HG03066 (cell line): ENCODE measurements around the gene FCAMR.

ENCODE experiments used
- ATAC-seq: cut with Tn5 transposase; IDR thresholded peaks from one replicate; pipeline ENCODE4 v1.9.1; 2021; ENCODE audit warnings: low read depth; ENCODE audit not compliant: unreplicated experiment

FCAMR gene

DNA sequence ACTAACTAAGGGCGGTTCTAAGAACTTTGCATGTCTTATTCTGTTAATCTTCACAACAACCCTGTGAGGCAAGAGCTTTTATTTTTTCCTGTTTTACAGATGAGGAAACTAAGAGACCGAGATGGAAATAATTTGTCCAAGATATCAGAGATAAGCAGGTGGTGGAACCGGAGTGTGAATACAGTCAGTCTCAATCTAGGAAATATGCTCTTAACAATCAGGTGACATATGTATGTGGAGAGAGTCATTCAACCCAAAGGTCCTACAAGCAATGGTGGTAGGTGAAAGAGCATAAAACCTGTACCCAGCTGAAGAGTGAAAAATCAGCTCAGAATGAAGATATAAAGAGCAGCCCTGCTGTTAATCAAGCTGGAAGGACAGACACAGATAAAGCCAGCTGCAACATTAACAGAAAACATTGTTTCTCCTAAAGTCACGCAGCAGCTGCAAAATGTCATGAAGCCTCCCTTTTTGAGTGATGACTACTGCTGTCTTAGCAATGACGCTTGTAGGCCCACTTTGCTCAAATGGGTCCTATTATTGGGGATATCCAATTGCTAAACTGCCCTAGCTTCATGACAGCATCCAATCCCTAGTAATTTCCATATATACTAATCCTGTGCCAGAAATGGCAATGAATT, 30.5 kb upstream of the FCAMR start:
- ATAC-seq, result no peak

DNA sequence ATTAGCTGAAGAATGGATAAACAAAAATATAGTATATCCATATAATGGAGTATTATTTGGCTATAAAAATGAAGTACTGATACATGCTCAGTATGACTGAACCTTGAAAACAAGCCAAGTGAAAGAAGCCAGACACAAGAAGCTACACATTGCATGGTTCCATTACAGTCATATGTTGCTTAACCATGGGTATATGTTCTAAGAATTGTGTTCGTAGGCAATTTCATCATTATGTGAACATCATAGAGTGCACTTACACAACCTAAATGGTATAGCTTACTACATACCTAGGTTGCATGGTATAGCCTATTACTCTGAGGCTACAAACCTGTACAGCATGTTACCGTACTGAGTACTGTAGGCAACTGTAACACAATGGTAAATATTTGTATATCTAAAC, 28.6 kb upstream of the FCAMR start:
- no peak for ATAC-seq

DNA sequence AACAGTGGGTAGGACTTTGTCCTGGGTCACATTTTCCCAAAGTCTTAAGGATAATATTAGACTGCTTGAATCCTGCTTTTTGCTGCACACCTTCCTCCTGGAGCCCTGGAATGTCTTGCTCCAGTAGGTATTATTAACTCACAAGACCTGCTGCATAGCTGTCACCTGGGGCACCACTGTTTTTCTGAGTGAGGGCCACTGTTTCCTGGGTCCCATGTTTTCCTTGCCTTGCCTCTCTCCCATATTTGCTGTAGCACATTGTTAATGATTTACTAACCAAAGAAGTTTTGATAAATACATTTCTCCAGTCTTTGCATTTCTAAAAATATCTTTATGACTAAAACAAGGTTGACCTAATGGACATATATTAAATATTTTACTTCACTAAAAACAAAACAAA, 22.5 kb upstream of the FCAMR start:
- ATAC-seq, result no peak

- ATAC-seq, result no peak
Observed at GRCh38 chr1:206987873-206988272, 17.6 kb upstream of the FCAMR start.

DNA sequence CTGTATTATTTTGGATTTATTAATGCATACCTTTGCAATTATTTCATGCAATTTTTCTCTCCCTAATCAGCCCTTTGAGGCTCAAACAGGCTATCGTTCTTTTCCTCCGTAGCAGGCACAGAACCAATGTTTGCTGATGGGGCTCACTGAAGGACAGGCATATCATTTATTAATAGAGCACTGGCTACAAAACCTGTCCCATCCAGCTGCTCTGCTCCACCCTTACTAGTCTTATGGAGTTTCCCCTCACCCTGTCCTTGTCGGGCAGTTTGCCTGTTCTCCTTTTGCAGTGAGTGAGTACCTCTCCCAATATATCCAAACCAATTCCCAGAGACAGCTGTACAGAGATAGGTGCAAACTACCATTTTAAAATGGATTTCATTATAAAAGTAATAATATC, 16.6 kb upstream of the FCAMR start:
- ATAC-seq, result no peak

DNA sequence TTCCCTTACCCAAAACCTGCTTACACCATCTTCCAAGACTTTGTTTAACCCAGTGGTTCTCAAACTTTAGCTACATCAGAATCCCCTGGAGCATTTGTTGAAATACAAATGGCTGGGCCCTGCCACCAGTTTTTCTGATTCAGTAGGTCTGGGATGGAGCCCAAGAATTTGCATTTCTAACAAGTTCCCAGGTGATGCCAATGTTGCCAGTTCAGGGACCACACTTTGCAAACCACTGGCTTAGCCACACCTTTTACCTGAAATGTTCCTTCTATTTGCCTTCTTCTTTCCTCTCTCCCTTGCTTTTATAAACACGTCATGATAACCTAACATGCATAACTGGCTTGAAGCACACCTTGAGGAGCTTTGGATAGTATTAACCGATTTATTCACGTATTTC, 16.1 kb upstream of the FCAMR start:
- ATAC-seq, result no peak

DNA sequence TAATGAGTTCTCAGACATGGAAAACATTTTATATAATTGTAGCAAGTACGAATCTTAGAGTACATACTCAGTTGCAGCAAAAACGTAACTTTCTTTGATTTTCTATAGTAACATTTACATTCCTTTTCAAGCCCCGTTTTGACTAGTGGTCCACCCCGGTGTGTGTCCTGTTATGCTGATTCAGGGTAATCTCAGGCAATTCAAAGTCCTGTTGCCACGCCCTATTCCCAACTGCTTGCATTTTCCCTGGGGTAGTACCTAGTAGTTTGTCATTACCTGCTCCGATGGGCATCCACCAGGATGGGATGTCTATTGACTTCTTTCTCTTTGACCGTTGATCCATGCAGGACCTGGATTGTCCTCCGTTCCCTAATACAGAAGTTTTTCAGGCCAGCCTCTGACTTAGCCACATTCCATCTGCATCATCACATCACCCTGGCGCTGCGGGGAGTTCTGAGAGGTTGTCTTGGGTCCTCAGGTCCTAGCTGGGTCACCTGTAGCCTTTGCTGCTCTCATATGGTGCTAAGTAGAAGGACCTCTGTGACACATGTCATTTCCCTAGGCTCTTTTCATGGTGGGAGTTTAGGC, 15.0 kb upstream of the FCAMR start:
- ATAC-seq, result no peak

DNA sequence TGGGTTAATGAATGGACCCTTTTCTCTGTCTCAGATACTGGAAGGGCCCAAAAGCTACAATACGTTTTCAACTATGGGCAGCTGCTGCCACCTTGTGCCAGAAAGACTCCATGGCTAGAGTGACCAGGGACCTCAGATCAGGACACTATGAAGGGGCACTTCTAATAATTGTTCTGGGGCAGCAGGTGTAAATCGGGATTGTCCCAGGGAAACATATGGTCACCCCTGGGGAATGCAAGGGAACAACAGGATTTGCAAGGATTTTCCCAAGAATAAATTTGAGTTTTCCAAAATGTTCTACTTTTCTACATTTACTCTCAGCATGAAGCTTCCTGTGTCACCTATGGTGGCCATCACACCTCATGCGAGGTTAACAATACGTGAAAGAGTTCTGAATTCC, 12.0 kb upstream of the FCAMR start:
- peak; percentile 72 for ATAC-seq

- no peak for ATAC-seq
Observed at GRCh38 chr1:206979379-206980043, 9.3 kb upstream of the FCAMR start.

DNA sequence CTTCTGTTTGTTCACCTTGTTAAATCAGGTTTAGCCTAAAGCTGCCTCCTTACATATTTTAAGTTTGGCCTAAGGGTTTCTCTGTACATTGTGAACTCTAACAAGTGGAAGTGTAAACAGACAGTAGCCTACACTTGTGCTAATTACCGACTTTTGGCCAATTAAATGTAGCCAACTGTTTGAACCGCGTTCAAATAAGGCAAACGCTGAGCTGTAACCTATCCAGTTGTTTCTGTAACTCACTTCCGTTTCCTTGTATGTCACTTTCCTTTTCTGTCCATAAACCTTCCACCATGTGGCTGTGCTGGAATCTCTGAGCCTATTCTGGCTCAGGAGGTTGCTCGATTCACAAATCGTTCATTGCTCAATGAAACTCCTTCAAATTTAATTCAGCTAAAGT, 8.0 kb upstream of the FCAMR start:
- no peak for ATAC-seq

GRCh38 chr1:206975306-206975705, 5.0 kb upstream of the FCAMR start:
- ATAC-seq, result no peak

DNA sequence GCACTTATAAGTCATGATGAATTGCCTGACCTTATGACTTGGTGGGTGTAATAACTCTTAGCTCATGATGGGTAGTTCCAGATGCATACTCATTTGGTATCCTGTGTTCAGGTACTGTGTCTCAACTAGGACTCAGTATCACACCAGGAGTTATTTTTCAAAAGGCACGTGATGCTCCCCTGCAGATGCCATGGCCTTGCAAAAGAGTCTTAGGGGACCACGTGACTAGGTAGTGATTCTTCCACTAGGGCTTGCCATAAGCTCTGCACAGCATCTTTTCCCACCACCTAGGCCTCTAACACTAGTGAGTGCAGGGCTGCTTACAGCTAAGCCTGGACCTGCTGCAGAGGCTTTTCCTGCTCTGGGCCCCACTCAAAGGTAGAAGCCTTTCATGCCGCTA, 3.9 kb upstream of the FCAMR start:
- no peak for ATAC-seq

- no peak for ATAC-seq
Observed at GRCh38 chr1:206972728-206973127, 2.5 kb upstream of the FCAMR start.

DNA sequence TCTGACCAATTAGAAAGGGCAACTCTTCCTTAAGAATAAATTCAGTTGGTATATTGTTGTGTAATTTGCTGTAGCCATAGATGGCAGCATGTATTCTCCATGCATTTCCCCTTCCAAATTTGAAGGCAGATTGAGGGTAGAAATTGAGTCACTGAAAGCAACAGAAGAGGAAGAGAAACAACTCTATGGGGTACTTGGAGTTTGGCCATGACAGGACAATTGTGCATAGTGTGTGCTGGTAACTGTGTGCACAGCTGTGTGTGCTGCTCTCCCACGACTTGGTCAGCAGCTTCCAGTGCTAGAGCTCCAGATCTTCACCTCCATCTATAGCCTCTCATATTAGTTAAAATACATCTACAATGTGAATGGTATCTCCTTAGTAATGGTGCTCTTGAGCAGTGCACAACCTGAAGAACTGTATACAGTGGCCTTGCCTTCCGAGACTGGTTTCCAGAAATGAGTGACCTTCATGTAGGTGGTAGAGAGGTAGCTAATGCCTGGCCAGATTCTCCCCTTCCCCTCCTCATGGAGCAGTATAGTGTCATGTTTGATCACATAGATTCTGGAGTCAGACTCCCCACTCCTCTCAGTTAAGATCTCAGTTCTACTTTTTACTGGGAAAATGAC, 882 bp upstream of the FCAMR start:
- ATAC-seq, result peak; percentile 57

GRCh38 chr1:206969090-206969489, 1.2 kb downstream of the FCAMR start:
- no peak for ATAC-seq

DNA sequence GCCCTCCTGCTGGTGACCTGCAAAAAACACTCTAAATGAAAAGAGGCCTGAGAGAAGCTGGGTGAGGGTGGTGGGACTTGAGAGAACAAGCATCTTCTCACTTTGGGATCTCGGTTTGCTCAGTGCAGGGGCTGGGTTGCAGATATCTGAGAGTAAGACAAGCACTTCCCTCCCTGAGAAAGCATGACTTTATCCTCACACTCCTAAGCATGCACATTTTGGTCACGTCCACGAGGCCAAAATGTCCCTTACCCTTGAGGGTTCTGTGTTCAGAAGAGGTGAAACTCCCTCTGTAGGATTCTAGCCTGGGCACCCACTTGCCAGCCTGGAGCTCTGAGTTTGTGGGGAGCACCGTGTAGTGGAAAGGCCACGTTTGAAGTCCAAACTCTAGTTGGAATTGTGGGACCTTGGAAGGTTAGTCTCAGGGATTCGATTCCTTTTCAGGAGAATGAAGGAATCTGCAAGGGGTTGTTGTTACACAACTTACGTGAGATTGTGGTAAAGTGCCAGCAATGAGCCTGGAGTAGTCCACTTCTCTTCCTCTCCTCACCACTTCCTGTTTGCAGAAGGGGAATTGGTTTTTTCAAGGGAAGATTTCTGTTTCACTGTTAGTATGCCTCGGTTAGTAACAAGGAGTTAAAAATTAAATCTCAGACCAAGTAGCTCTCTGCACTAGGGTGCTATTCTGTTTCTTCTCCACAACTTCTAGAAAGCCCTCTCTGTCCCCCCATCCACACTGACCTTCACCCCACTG, 3.0 kb downstream of the FCAMR start:
- ATAC-seq, result peak; percentile 61

GRCh38 chr1:206965781-206966180, 4.5 kb downstream of the FCAMR start:
- ATAC-seq, result no peak

GRCh38 chr1:206963740-206964139, 6.5 kb downstream of the FCAMR start:
- ATAC-seq, result no peak

GRCh38 chr1:206963119-206963712, 7.0 kb downstream of the FCAMR start:
- ATAC-seq, result no peak

GRCh38 chr1:206962272-206962671, 8.0 kb downstream of the FCAMR start:
- no peak for ATAC-seq

DNA sequence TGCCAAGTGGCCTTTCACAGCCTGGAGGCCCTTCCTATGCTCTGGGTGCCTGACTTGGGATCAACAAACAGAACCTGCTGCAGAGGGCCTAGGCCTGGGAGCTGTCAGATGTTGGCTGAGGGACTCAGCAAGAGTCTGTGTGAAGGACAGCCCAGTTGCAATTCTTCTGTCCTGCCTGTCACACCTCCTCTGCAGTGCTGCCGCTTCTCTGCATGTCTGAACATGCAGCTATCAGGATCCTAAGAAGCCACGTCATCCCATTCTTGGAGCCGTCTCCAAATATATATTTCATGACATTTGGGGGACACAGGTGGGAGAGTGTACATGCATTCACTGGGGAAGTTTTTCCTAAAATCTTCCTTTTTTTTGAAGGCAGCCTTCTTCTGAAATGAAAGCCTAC, 8.6 kb downstream of the FCAMR start:
- no peak for ATAC-seq
